Pulmonary artery endothelial cell (primary cell): Measurements from ENCODE around the gene TRRAP. TPM values are rescaled to one million over a fixed set of nuclear protein-coding genes. Genes with fewer than 3 reads are reported as not detected.
"Not testable (repeated sequence)": the region's sequence is repeated elsewhere in the genome, so short reads cannot be mapped to it uniquely, and the experiment has no call there.

Source experiments
- DNase-seq: peaks from one replicate; pipeline ENCODE4 v3.0.0-alpha.2; 2011; ENCODE audit warnings: low read depth, low spot score
- total RNA-seq: library from RNA; depleted of rRNA; stranded (reverse); fragments of >200 nt; gene quantifications from 2 replicates; pipeline ENCODE4 v1.2.3, GENCODE V29; 2014

TRRAP gene
- total RNA-seq = 17.1 and 22.4 TPM in 2 replicates

DNA sequence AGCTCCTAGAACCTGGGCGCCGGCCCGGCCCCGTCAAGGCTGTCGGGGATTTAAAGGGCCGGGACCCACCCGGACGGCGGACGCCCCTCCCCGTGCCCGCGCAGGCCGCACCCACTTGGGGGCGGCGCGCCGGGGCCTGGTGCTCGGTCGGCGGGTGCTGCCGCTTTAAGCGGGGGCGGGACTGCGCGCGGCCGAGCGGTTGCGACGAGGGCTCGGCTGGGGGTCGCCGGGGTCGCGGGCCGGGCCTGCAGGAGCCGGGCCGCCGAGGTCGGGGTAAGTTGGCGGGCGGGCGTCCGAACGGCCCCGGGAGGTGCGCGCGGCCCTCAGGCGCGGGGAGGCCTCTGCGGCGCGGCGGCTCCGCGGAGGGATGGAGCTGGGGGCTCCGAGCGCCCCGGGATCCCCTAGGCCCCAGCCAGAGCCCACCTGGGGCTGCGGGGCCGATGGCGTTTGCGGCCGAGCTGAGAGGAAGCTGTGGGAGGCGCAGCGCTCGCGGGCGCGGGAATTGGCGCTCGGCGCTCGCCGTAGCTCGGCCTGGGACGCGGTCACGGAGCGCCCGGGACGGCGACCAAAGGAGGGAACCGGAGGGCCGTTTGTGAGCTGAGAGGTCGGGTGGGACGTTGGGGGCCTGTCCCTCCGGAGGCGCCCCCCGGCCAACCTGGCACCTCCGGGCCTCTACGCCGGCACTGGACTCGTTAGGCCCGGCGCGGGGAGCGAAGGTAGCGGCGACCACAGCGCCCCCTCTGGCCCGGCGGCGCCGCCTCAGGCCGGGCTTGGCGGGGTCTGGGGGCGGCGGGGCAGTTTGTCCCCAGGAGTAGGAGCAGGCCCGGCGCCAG, at the start of gene TRRAP:
TSS of gene TRRAP (plus strand) at position 168 of the 833 bp plus-strand sequence. CDS start 2,619 bp downstream, outside the sequence.
- DNase-seq = peak; percentile 13

GRCh38 chr7:98830972-98831548, 47.3 kb upstream of the TRRAP start:
- no peak for DNase-seq

- no peak for DNase-seq
Observed at GRCh38 chr7:98831641-98832221, 46.6 kb upstream of the TRRAP start.

DNA sequence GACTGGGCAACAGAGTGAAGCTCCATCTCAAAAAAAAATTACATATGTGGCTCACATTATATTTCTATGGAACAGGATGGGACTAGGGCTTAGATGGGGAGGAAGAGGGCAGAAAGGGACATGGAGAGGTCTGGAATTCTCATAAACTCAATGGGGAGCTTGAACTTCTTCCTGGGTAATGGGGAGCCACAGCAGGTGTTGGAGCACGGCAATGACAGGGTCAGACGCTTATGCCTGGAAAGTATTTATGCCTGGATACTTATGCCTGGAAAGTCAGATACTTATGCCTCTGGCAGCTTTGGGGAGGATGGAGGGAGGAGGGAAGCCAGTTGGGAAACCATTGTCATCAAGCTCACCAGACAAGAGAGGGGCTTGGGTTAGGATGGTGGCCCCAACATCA, 45.3 kb upstream of the TRRAP start:
- no peak for DNase-seq

DNA sequence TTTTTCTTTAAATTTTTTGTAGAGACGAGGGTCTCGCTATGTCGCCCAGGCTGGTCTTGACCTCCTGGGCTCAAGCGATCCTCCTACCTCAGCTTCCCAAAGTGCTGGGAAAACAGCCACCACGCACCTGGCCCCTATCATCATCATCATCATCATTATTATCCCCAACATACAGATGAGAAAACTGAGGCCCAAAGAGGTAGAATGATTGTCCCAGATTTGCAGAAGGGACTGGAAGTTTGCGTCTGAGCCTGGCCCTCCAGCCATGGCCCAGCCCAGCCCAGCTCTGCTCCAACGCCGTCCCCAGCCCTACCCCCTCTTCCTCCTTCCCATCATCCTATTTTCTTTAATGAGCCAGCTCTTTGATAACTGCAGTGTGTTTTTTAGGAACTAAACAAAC, 43.4 kb upstream of the TRRAP start:
- DNase-seq = no peak

- no peak for DNase-seq
Observed at GRCh38 chr7:98836811-98837629, 41.3 kb upstream of the TRRAP start.

DNA sequence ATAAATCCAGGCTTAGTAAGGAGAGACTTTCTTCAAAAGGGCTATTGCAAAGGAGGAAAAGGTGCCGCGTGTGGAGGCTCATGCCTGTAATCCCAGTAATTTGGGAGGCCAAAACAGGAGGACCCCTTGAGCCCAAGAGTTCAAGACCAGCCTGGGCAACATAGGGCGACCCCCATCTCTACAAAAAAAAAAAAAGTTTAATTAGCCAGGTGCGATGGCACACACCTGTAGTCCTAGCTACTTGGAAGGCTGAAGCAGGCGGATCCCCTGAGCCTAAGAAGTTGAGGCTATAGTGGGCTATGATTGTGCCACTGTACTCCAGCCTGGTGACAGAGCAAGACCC, 40.7 kb upstream of the TRRAP start:
- DNase-seq = no peak

DNA sequence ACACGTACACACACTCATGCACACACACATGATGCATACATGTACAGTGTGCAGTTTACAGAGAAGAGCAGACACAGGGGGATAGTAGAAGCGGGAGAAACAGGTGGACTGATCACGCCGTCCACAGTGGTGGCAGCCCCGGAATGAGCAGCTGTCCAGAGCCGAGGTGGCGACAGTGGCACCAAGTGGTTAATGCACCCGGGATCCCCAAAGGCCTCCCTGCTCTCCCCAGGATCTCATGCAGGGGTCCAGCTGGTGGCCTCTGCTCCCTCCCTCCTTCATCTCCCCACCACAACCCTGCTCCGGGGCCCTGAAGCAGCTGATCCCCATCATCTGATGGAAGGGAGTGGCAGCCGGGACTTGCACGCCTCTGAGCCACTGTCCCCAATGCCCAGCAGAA, 38.2 kb upstream of the TRRAP start:
- no peak for DNase-seq

DNA sequence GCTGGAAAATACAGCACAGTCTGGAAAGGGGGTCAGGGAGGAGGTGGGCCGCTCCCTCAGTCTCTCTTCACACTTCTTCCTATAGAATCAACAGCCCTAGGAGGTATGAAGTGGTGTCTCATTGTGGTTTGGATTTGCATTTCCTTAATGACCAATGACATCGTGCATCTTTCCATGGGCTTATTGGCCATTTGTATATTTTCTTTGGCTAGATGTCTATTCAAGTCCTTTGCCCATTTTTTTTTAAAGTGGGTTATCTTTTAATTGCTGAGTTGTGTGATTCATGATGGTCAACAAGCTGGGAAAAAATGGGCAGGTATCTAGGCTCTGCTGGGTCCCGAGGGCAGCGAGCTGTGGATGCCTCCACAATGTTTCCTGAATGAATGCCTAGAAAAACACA, 37.6 kb upstream of the TRRAP start:
- no peak for DNase-seq

DNA sequence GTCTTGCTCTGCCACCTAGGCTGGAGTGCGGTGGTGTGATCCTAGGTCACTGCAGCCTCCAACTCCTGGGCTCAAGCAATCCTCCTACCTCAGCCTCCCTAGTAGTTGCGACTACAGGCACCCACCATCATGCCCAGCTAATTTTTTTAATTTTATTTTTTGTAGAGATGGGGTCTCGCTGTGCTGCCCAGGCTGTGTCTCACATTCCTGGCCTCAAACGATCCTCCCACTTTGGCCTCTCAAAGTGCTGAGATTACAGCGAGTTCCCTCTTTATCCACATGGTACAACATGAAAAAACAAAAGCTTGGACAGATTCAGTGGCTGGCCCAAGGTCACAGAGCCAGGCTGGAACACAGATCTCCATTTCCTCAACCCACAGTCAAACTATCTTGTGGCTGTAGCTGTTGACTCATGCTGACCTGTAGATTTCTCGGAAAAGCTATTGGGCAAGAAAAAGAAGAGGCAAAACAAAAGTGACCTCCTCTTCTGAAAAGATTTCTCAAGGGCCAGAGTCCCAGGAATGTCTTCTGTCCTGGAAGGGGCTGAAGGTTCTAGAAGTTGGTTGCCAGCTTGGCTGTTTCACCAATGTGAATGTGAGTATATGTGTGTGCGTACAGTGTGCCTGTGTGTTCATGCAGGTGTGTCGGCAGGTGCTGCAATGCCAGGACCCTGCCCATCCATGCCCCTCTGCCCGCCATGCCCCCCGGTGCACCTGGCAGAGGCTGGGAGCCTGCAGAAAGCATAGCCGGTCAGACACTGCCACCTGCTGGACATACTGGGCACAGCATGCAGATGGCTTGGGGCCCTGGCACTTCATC, 36.9 kb upstream of the TRRAP start:
- DNase-seq = no peak

DNA sequence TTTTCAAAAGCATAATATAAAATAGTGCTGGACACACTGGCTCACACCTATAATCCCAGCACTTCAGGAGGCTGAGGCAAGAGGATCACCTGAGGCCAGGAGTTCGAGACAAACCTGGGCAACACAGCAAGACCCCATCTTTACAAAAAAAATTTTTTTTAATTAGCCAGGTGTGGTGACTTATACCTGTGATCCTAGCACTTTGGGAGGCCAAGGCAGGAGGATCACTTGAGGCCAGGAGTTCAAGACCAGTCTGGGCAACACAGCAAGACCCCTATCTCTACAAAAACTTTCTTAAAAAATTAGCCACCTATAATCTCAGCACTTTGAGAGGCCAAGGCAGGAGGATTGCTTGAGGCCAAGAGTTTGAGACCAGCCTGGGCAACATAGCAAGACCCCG, 35.8 kb upstream of the TRRAP start:
- not testable (repeated sequence) for DNase-seq

DNA sequence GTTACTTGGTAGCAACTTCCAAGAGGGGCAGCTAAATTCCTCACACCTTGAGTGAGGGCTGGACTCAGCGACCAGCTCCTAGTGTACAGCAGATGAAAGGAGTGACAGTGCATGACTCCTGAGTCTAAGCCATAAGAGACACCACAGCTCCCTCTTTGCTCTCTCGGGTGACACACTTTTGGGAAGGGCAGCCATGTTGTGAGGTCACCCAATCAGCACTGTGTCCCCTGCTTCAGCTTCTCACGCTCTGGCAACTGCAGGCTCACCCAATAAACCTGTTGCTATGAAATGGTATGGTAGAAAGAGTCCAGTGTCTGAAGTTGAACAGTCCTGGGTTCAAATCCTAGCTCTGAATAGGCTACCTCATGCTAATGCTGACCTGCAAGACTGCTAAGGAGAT, 29.4 kb upstream of the TRRAP start:
- DNase-seq = no peak

GRCh38 chr7:98852826-98853225, 25.5 kb upstream of the TRRAP start:
- no peak for DNase-seq

DNA sequence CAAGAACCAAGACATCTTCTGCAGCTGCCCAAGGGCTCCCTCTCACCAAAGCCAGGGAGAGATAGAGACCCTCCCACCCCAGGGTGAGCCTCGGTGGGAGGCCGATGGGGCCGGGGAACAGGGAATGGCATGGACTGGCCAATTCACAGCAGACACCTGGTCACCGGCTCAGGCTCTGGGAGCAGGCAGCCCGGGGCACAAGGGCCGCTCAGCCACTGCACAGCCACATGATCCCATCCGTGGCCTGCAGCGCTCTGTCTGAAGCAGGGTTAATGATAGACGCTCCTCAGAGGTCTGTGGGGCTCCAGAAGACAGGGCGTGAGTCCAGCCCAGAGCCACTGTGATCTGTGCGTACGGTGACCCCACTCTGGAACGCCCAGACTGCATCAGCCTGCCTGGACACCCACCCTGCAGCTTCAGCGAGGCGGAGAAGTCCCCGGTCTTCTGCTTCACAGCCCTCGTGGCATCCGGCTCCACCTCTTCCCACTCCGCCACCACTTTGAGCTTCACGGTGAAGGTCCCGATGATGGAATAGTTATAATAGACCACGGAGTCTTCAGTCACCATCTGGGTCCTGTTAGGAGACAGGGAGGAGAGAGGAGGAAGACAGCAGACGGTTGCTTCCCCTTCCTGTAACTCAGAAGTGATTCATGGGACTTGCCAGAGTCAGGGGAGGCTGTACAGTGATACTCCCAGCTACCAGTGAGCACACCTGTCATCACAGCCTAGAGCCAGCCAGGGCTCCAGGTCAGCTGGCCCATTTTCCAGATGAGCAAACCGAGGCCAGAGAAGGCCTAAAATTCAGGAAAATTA, 22.5 kb upstream of the TRRAP start:
- no peak for DNase-seq

DNA sequence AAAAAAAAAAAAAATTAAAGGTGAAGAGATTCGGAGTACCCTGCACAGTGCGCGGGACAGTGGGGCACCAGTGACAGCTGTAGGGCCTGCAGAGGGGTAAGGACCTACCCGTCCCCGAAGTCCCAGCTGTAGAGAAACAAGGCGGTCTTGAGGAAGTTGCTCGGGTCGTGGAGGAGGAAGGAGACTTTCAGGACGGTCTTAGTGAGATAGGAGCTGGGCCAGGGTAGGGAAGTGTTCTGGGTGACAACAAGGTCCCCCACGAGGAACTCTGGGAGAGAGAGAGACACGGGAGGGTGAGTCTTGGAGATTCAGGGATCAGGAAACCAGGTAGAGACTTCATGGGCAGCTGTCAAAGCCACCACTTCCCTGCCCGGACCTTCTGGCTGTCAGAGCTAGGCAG, 18.3 kb upstream of the TRRAP start:
- no peak for DNase-seq

DNA sequence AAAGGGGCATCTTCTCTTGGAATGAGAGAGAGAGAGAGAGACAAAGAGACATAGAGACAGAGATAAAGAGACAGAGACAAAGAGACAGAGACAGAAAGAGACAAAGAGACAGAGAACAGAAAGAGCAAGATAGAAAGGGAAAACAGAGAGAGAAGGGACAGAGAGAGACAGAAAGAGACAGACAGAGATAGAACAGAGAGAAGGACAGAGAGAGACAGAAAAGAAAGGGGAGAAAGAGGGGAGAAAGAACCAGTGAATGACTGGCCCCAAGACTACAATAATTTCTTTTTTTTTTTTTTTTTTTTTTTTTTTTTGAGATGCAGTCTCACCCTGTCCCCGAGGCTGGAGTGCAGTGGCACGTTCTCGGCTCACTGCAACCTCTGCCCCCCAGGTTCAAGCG, 16.1 kb upstream of the TRRAP start:
- DNase-seq = no peak

- DNase-seq = no peak
Observed at GRCh38 chr7:98862716-98863420, 15.5 kb upstream of the TRRAP start.

GRCh38 chr7:98863601-98864000, 14.7 kb upstream of the TRRAP start:
- no peak for DNase-seq

GRCh38 chr7:98864731-98865453, 13.4 kb upstream of the TRRAP start:
- no peak for DNase-seq
